Measurements from ENCODE around the gene API5.

API5 gene

DNA sequence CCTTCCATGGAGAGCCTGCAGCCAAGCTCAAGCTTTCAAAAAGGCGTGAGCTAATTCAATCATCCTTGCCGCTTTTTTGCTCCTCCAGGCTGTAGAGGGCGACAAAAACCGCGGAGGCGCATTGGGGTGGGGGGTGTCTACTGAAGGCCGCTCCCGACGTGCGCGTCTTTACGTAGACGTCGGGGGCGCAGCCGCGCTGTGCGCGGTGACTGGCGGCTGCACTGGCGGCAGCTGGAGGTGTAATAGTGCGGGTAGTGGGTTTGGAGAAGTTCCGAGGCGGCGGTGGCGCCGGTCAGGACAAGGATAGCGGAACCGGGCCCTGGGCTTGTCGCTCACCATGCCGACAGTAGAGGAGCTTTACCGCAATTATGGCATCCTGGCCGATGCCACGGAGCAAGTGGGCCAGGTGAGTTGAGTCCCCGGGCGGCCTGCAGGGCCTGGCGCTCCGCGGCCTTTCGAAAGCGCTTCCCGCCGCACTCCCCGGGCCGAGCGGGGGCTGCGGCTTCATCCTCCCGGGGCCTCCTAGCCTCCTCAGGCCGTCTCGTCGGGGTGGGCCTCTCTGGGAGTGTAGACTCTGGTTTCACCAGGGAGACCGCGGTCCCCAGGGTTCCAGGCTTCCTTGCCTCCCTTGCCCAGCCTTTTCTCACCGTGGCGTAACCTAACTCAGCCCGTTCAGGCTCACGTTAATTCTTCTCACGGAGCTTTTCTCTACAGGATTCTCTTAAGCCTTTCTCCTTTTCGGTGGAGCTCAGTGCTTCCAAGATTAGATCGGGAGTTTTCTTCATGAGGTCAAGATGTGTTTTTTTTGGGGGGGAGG, at the start of gene API5:
Gene API5 (plus strand): TSS at position 206 of the 817 bp plus-strand sequence. CDS start 132 bp downstream, at position 338.
- Histone ChIP-seq H3K4me3 (ENCODE audit: low read length) (peak within 1 kb of the TSS; percentile 63), H3K9me3 (ENCODE audit: control insufficient read depth, low read length) (no peaks in the 10 kb centered on the region), H3K27me3 (ENCODE audit: control insufficient read depth, insufficient read depth, low read length) (no peaks in the 10 kb centered on the region), H3K4me1 (ENCODE audit: control insufficient read depth, insufficient read depth, low read length) (peaks cover 12% of the 10 kb centered on the region), H3K36me3 (ENCODE audit: control insufficient read depth, insufficient read depth, low read length) (no peaks in the 10 kb centered on the region), H3K9ac (ENCODE audit: low read length) (peak within 1 kb of the TSS; percentile 89)

DNA sequence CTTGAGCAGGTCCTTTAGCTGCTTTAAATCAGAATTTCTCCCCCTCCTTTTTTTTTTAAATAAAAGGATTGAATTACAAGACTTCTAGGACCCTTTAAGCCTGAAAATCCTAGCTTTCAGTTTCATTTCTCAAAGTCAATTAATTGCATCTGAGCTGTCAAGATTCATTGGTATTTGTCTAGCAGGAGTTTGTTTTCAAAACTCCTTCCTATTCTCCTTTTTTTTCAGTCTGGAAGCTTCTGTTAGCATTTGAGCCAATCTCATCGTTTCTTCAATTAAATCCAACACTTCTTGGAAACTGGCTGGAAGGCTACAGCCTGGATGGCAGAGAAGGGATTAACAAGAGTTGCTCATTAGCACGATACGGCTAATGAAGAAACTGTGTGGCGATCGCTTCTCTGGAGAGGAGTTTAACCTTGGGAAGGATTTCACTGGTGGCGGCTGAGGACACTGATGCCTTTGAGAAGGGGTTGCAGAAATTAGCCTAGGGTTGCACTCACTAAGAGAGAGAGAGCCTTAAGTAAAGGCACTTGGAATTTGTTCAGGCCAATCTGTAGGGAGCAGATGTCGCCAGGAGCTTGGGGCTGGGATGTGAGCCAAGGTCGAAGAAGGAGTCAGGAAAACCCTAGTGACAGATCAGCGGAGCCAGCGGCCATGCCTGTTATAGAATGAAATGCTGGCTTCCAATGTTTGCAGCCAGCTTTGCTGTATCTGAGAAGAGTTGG, 43.8 kb upstream of the API5 start:
- Histone ChIP-seq H3K36me3 (ENCODE audit: control insufficient read depth, insufficient read depth, low read length) (no peaks in the 10 kb centered on the region), H3K9ac (ENCODE audit: low read length) (no peak overlapping the region), H3K4me1 (ENCODE audit: control insufficient read depth, insufficient read depth, low read length) (no peaks in the 10 kb centered on the region), H3K27me3 (ENCODE audit: control insufficient read depth, insufficient read depth, low read length) (no peaks in the 10 kb centered on the region), H3K4me3 (ENCODE audit: low read length) (no peak overlapping the region), H3K9me3 (ENCODE audit: control insufficient read depth, low read length) (no peaks in the 10 kb centered on the region)

DNA sequence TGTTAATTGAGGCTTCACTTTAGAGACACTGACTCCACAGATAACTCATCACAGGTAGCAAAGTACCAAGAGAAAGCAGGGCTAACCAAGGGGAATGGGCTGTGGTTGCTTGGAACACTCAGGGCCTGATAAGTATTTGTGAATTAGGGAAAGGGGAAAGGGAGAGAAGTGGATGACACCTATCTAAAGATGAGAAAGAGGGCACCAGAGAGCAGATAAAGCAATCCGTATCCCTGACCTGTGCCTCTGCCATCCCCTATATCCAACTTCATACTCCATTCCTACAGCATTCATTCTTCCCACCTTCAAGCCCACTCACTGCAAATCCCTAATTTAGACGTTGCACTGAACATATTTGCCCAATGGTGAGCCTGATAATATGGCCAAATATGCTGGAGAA, 43.0 kb upstream of the API5 start:
- H3K9me3 ChIP-seq (ENCODE audit: control insufficient read depth, low read length) = no peaks in the 10 kb centered on the region
- no peaks in the 10 kb centered on the region for H3K27me3 ChIP-seq (ENCODE audit: control insufficient read depth, insufficient read depth, low read length)
- no peaks in the 10 kb centered on the region for H3K36me3 ChIP-seq (ENCODE audit: control insufficient read depth, insufficient read depth, low read length)
- H3K4me3 ChIP-seq (ENCODE audit: low read length) = no peak overlapping the region
- H3K9ac ChIP-seq (ENCODE audit: low read length) = no peak overlapping the region
- no peaks in the 10 kb centered on the region for H3K4me1 ChIP-seq (ENCODE audit: control insufficient read depth, insufficient read depth, low read length)

DNA sequence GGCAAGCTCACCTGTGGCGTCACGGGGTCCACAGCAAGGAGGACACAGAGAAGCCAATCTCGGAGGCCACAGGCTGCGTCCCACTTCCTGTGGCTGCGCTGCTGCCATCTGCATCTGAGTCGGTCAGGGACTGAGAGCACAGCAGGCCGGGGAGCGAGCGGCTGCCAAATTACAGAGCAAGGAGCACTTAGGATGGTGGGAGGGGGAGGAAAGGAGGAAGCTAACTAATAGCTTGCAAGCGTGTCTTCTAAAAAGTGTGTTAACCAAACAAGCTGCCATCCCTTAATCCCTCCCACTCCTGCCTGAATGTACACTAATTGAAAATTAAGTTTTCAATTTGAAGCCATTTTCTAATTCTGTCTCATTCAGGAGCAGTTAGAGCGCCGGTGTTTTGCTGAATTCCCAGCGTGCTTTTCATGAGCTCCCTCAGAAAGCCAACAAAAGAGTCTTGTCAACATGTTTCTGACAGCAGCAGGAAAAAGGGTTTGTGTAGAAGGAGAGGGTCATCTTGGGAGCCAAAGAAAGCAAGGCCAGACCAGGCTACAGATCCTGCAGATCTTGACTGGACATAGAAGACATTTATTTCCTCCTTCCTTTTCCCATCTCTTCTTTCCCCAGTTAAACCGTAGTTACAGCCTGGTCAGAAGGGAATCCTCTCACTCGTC, 42.4 kb upstream of the API5 start:
- no peaks in the 10 kb centered on the region for H3K9me3 ChIP-seq (ENCODE audit: control insufficient read depth, low read length)
- no peak overlapping the region for H3K9ac ChIP-seq (ENCODE audit: low read length)
- no peaks in the 10 kb centered on the region for H3K4me1 ChIP-seq (ENCODE audit: control insufficient read depth, insufficient read depth, low read length)
- H3K4me3 ChIP-seq (ENCODE audit: low read length) = no peak overlapping the region
- no peaks in the 10 kb centered on the region for H3K36me3 ChIP-seq (ENCODE audit: control insufficient read depth, insufficient read depth, low read length)
- H3K27me3 ChIP-seq (ENCODE audit: control insufficient read depth, insufficient read depth, low read length) = no peaks in the 10 kb centered on the region

DNA sequence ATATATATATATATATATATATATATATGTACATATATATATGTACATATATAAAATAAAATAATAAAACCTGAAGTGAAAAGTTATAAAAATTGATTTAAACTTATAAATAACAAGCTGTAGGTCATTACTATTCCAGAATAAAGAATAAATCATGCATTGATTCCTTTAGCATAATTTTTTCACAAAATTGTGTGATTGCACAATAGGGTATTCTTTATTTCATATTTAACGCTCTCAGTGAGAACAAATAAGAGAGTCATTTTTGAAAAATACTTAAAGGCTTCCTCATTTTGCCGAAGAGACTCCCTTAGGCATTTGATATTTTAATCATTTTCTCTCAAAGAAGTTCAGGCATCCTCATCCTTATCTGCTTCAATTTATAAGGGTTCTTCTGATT, 41.3 kb upstream of the API5 start:
- Histone ChIP-seq H3K36me3 (ENCODE audit: control insufficient read depth, insufficient read depth, low read length) (no peaks in the 10 kb centered on the region), H3K9ac (ENCODE audit: low read length) (no peak overlapping the region), H3K4me3 (ENCODE audit: low read length) (no peak overlapping the region), H3K4me1 (ENCODE audit: control insufficient read depth, insufficient read depth, low read length) (no peaks in the 10 kb centered on the region), H3K9me3 (ENCODE audit: control insufficient read depth, low read length) (no peaks in the 10 kb centered on the region), H3K27me3 (ENCODE audit: control insufficient read depth, insufficient read depth, low read length) (no peaks in the 10 kb centered on the region)

DNA sequence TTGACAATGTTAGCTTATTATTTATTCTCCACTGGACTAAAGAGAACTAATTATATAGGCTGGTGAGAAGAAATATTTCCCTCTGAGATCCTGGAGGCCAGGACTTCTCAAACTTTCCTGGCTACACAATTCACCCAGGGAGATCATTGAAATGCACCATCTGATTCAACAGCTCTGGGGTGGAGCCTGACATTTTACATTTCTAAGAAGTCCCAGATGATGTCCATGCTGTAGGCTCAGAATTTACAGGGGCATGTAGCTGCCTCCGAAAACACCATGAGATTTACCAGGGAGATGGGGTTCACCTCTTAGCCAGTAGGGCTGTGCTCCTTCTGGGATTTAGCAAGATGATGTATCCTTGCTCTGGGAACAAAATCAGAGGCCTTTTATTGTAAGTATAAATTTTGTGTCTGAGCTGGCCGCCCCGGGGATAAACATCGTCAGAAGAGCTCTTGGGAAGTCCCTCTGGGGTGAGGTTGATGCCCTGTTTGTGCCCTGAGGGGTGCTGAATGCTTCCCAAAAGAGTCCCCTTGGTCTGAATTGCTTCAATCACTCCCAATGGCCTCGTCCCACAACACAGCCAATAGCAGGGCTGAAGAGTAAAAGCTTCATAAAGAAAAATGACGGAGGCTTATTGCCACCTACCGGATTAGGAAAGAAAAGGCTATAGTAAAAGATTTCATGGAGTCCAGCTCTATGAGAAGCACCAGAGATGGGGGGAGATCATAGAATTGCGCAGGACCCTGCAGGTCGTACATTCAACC, 33.4 kb upstream of the API5 start:
- no peak overlapping the region for H3K9ac ChIP-seq (ENCODE audit: low read length)
- no peaks in the 10 kb centered on the region for H3K9me3 ChIP-seq (ENCODE audit: control insufficient read depth, low read length)
- no peaks in the 10 kb centered on the region for H3K36me3 ChIP-seq (ENCODE audit: control insufficient read depth, insufficient read depth, low read length)
- no peaks in the 10 kb centered on the region for H3K4me1 ChIP-seq (ENCODE audit: control insufficient read depth, insufficient read depth, low read length)
- no peaks in the 10 kb centered on the region for H3K27me3 ChIP-seq (ENCODE audit: control insufficient read depth, insufficient read depth, low read length)
- H3K4me3 ChIP-seq (ENCODE audit: low read length) = no peak overlapping the region

DNA sequence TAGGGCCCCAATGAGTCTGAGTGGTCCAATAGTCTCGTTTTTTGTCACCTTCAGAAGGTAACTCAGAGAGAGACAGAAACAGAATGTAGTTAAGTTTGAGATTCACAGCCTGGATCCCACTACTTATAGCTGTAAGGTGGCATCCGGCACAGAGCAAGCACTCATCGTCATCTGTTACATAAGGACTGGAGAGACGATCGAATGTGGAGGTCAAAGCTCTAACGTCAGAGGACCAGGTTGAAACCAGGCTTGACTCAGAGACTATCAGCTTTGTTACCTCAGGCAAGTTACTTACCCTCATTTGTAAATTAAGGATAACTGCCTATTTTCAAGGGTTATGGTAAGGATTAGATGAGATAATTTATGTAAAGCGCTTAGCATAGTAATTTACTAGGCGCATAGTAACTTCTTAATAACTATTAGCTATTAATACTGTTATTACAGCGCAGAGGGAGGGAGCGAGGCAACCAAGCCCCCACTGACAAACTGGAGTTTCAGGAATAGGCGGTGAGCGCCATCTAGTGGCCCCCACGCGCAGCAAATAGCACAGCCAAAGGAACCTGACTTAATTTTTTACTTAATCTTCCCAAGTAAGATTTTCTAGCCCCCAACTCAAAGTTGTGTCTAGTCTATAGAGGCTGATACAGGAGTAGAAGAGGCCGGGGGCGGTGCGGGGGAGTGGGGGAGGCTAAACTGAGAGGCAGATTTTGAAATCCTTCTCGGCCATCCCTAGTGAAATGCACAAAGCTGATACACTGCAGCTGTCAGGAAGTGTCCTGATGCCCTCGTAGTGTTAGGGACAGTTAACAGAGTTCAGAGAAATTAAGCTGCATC, 29.0 kb upstream of the API5 start:
- no peak overlapping the region for H3K4me3 ChIP-seq (ENCODE audit: low read length)
- H3K36me3 ChIP-seq (ENCODE audit: control insufficient read depth, insufficient read depth, low read length) = no peaks in the 10 kb centered on the region
- H3K9me3 ChIP-seq (ENCODE audit: control insufficient read depth, low read length) = no peaks in the 10 kb centered on the region
- no peaks in the 10 kb centered on the region for H3K4me1 ChIP-seq (ENCODE audit: control insufficient read depth, insufficient read depth, low read length)
- no peaks in the 10 kb centered on the region for H3K27me3 ChIP-seq (ENCODE audit: control insufficient read depth, insufficient read depth, low read length)
- H3K9ac ChIP-seq (ENCODE audit: low read length) = no peak overlapping the region

DNA sequence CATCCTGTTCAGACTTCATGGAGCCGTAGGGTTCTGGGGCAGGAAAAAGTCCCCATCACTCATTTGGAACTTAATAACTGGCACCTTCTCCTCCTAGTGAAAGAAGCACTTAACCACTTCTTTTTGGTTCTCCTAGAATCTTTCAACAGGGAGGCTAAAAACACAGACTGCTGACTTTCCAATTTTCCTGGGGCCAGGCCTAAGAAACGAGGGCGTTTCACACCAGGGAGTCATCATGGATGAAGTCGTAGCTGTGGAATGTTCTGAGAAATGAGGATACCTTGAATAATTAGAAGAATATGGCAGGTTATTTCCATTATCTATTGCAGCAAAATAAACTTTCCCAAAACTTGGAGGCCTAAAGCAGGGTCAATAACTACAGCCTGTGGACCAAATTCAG, 26.0 kb upstream of the API5 start:
- Histone ChIP-seq H3K9me3 (ENCODE audit: control insufficient read depth, low read length) (no peaks in the 10 kb centered on the region), H3K4me3 (ENCODE audit: low read length) (no peak overlapping the region), H3K9ac (ENCODE audit: low read length) (no peak overlapping the region), H3K4me1 (ENCODE audit: control insufficient read depth, insufficient read depth, low read length) (no peaks in the 10 kb centered on the region), H3K27me3 (ENCODE audit: control insufficient read depth, insufficient read depth, low read length) (no peaks in the 10 kb centered on the region), H3K36me3 (ENCODE audit: control insufficient read depth, insufficient read depth, low read length) (no peaks in the 10 kb centered on the region)

DNA sequence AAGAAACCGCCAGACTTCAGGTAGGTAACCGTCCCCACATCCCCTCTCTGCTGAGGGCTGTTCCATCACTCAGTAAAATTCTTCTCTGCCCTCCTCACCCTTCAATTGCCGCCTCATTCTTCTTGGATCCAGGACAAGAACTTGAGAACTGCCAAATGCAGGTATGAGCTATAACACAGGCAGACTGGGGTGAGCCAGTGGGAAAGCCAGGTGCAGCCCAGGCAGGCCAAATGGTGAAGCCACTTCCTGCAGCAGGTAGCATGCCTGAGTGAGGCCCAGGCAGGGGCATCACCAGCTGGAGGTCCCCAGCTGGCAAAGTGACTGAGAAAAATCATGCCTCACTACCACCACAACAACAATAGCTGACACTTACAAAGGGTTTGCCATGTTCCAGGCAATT, 22.4 kb upstream of the API5 start:
- Histone ChIP-seq H3K27me3 (ENCODE audit: control insufficient read depth, insufficient read depth, low read length) (no peaks in the 10 kb centered on the region), H3K36me3 (ENCODE audit: control insufficient read depth, insufficient read depth, low read length) (no peaks in the 10 kb centered on the region), H3K9ac (ENCODE audit: low read length) (no peak overlapping the region), H3K4me1 (ENCODE audit: control insufficient read depth, insufficient read depth, low read length) (no peaks in the 10 kb centered on the region), H3K4me3 (ENCODE audit: low read length) (no peak overlapping the region), H3K9me3 (ENCODE audit: control insufficient read depth, low read length) (no peaks in the 10 kb centered on the region)

DNA sequence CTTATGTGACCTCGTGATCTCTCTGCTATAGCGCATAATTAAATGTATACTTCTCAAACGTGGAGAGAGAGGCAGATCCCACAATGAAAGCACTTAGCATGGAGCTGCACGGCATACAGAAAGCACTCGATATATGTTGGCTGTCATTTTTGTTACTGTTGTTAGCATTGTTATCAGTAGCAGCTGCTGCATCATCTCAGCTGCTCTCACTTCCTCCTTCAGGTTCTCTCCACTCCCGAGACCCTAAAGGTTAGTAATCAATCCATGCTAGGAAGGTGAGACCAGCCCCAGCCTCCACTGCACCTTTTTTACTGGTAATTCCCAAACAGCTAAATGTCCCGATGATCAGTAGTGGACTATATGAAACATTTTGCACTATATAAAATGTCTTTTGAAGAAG, 13.4 kb upstream of the API5 start:
- Histone ChIP-seq H3K4me1 (ENCODE audit: control insufficient read depth, insufficient read depth, low read length) (no peaks in the 10 kb centered on the region), H3K36me3 (ENCODE audit: control insufficient read depth, insufficient read depth, low read length) (no peaks in the 10 kb centered on the region), H3K9me3 (ENCODE audit: control insufficient read depth, low read length) (no peaks in the 10 kb centered on the region), H3K9ac (ENCODE audit: low read length) (no peak overlapping the region), H3K27me3 (ENCODE audit: control insufficient read depth, insufficient read depth, low read length) (no peaks in the 10 kb centered on the region), H3K4me3 (ENCODE audit: low read length) (no peak overlapping the region)

DNA sequence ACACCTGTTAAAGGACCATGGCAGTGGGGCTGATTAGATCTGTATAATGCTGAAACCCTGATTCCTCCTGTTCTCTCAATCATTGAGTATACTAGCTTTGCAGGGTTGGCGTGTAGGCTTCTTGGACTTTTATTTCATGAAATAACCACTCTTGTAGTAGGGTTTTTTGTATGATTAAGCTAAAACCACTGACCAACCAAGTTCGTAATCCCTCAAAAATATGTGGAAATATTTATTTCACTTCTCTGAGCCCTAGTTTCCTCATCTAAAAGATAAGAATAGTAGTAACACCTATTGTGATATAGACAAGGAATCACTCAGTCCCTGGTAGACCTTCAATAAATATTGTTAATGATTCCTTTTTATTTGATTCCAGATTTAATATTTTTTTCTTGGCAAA, 4.2 kb downstream of the API5 start:
- H3K9me3 ChIP-seq (ENCODE audit: control insufficient read depth, low read length) = no peaks in the 10 kb centered on the region
- peaks cover 12% of the 10 kb centered on the region for H3K4me1 ChIP-seq (ENCODE audit: control insufficient read depth, insufficient read depth, low read length)
- no peak overlapping the region for H3K9ac ChIP-seq (ENCODE audit: low read length)
- no peaks in the 10 kb centered on the region for H3K27me3 ChIP-seq (ENCODE audit: control insufficient read depth, insufficient read depth, low read length)
- H3K36me3 ChIP-seq (ENCODE audit: control insufficient read depth, insufficient read depth, low read length) = no peaks in the 10 kb centered on the region
- H3K4me3 ChIP-seq (ENCODE audit: low read length) = no peak overlapping the region
